HuH-7.5 (cell line): Measurements from ENCODE around the gene SCAF1.
"Not testable (repeated sequence)": the region's sequence is repeated elsewhere in the genome, so short reads cannot be mapped to it uniquely, and the experiment has no call there.

Source experiments
- DNase-seq: peaks from one replicate; pipeline ENCODE4 v3.0.0; 2011; ENCODE audit warnings: low spot score

SCAF1 gene

DNA sequence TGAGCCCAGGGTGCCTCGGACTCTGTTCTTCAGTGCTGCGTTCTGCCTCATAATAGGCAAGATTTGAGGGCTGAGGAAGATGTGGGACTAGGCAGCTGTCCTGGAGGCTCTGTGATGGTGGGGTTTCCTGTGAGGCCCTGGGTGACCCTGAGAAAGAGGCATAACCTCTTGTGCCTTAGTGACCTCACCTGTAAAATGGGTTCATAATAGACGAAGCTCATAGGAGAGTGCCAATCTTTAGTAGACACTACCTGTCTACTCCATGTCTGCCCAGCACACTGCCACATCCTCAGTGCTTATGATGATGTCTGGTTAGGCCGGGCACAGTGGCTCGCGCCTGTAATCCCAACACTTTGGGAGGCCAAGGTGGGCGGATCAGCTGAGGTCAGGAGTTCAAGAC, 25.5 kb upstream of the SCAF1 start:
- DNase-seq = no peak

DNA sequence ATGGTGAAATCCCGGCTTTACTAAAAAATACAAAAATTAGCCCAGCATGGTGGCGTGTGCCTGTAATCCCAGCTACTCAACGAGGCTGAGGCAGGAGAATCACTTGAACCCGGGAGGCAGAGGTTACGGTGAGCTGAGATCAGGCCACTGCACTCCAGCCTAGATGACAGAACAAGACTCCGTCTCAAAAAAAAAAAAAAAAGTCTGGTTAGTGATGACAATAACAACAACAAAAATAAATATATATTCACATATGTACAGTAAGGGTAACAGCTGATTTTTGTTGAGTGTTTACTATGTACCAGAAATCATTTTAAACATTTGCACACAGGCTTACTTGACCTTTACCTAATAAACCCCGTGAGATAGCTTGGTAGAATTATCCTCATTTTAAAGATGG, 25.1 kb upstream of the SCAF1 start:
- DNase-seq = no peak

DNA sequence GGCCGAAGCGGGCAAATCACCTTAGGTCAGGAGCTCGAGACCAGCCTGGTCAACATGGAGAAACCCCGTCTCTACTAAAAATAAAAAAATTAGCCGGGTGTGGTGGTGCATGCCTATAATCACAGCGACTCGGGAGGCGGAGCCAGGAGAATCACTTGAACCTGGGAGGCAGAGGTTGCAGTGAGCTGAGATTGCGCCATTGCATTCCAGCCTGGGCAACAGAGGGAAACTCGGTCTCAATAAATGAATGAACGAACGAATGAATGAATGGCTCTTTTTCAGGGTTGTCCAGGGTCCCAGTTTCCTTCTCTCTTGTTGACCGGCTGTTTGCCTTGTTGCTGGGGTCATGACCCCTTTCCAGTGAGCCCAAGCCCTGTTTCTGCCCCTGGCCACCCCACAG, 24.1 kb upstream of the SCAF1 start:
- DNase-seq = not testable (repeated sequence)

DNA sequence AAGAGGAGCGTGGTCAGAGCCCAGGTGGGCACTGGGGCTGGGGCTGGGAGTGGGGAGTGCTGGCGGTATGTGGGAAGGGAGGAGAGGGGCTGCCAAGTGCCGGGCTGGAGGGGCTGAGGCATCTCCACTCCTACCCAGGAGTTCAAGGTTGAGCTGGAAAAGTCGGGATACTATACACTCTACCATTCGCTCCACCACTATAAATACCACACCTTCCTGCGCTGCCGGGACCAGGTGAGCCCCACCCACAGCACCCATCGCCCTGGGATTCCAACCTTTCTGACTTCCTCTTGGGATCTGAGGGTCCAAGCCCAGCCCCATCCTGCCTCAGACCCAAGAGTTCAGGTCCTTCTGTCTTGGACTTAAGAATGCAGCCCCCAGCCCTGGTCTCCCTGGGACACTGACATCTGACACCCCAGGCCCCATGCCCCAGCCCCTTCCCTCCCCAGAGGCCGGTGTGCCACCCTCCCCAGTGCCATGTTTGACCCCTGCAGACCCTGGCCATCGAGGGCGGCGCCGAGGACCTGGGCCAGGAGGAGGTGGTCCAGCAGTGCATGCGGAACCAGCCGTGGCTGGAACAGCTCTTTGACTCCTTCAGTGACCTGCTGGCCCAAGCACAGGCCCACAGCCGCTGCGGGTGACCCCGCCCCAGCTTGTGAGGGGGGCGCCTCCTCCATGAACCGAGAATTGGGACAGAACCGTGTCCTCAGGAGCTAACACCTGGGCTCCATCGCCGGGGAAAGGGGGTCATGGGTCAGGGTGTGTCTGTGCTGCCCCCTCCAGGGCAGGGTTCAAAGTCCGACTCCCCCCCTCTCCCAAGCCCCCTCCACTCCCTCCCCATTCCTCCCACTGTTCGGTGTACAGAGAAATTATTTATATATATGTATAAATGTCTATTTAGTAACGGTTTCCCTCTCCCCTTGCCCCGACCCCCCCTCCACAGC, 16.8 kb upstream of the SCAF1 start:
- DNase-seq = no peak

DNA sequence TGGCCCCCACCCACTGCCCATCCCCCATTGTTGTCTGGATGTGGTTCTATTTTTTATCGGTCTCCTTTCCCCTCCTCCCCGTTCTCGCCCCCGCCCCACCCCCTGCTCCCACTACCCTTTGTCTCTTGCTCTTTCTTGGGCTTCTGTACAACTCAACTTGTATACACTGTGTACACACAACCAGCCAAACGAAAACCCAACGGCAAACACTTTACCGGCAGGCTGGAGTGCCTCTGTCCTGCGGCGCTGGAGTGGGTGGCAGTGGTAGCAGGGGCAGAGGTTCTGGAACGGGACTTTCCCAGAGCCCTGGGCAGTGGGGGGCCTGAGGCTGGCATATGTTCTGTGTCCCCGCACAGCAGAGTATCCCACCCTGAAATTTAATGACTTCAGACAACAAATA, 15.8 kb upstream of the SCAF1 start:
- DNase-seq = no peak

DNA sequence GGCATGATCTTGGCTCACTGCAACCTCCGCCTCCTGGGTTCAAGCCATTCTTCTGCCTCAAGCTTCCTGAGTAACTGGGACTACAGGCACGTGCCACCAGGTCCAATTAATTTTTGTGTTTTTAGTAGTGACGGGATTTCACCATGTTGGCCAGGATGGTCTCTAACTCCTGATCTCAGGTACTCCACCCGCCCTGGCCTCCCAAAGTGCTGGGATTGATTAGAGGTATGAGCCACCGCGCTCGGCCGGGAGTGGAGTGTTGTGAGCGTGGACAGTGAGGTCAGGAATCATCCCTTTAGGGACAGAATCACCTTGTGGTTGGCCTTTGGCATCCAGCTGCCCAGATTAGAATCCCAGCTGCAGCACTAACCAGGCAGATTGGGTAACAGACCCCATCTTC, 12.3 kb upstream of the SCAF1 start:
- no peak for DNase-seq

DNA sequence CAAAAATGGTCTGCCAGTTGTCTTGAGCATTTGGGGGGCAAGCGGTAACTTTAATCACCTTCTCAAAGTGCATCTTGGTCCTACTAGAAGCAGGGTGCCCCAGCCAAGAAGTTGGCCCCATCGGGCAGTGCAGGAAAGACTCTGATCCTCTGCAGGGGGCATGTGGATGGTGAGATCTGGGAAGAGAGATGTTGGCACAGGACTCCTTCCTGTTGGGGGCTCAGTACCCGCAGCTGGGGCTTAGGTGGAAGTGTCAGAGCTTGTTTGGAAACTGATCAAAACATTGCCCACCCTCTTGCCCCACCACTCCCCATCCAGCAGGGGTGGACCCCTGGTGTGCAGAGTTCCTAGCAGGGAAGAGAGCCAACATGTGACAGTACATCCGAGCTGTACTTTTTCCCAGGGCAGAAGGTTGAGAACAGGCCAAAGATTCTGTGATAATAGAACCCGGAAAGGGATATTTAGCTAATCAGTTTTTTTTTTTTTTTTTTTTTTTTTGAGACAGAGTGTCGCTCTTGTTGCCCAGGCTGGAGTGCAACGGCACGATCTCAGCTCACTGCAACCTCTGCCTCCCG, 10.9 kb upstream of the SCAF1 start:
- no peak for DNase-seq

DNA sequence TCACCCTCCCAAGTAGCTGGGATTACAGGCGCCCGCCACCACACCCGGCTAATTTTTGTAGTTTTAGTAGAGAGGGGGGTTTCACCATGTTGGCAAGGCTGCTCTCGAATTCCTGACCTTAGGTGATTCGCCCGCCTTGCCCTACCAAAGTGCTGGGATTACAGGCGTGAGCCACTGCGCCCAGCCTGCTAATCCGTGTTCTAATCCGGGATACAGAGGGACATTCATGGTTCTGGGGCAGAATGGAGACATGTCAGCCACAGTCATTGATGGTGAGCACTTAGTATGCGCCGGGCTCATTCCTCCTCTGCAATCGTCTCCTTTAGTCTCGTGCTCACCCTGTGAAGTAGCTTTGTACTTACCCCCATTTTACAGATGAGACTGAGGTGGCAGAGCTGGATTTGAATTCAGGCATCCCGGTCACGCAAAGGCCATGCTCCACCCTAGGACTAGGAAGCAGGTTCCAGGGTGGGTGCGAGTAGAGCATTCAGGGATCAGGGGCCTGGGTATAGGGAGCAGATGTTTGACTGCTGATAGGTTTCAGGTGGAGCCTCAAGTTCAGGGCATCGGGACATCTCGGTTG, 10.3 kb upstream of the SCAF1 start:
- DNase-seq = no peak

DNA sequence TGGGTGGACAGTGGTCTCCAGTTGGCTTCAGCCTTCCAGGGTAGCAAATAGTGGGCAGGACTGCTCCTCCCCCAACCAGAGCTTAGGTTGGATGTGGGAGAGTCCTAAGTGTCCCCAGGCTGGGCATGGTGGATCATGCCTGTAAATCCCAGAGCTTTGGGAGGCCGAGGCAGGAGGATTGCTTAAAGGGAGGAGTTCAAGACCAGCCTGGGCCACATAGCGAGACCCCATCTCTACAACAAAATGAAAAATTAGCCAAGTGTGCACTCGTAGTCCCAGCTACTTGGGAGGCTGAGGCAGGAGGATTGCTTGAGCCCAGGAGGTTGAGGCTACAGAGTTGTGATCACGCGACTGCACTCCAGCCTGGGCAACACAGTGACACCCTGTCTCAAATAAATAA, 9.4 kb upstream of the SCAF1 start:
- no peak for DNase-seq

DNA sequence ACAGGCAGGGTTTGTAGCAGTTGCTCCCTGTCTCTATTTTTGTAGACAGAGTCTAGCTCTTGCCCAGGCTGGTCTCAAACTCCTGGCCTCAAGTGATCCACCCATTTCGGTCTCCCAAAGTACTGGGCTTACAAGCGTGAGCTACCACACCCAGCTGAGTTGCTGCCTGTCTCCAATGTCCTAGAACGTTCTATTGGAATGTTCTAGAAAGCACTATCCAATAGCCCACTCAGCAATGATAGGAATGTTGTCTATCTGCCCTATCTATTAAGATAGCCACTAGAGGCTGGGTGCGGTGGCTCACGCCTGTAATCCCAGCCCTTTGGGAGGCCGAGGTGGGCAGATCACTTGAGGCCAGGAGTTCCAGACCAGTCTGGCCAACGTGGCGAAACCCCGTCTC, 8.7 kb upstream of the SCAF1 start:
- not testable (repeated sequence) for DNase-seq

DNA sequence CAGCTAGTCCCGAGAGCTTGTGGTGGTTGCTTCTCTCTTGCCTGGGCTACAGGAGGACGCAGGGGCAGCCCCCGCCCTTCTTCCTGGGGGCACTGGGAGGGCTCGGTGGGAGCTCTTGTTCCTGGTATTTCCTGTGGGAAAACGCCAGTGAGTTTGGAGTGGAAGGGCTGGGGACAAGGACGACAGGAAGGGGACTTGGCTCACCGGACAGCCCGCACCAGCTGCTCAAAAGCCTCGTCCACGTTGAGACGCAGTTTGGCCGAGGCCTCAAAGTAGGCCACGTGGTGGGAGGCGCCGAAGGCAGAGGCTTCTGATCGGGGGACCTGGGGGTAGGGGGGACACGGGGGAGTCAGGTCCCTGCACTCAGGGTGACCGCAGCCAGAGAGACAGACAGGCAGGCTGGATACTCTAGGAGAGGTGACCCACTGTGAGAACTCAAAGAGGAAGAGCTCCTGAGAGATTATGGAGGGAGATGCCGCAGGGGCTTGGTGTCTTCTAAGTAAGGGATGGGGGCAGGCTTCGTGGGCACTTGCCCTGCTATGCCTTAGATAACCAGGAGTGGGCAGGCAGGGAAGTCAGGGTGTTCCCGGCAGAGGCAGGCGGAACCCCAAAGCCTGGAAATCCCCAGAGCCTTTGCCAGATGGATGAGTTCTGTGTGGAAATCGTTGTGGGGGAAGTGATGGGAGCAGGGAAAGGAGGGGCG, 6.3 kb upstream of the SCAF1 start:
- no peak for DNase-seq

DNA sequence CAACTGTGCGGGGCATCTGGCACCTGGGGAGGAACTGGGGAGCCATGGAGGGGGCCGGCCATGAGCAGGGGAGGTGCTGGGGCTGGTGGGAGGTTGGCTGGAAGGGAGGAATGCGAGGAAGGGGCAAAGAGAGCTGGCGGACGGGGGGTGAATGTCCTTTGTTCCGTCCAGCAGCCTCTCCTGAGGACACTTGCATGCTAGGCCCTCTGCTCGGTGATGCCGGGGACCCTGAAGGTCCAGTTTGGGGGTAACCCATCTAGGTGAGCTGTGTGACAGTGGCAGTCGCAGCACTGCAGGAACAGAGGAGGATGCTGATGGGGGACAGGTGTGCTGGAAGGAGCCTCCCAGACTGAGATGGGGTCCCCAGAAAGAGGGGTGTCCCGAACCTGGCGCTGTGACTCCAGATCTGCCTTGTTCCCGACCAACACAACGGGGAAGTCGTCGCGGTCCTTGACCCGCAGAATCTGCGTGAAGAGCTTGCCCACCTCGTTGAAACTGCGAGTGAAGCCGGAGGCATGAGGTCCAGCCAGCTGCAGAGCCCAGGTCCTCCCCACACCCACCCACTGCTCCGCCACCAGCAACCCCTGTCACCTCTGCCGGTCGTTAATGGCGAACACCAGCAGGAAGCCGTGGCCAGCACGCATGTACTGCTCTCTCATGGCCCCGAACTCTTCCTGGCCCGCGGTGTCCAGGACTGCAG, 5.6 kb upstream of the SCAF1 start:
- DNase-seq = no peak

DNA sequence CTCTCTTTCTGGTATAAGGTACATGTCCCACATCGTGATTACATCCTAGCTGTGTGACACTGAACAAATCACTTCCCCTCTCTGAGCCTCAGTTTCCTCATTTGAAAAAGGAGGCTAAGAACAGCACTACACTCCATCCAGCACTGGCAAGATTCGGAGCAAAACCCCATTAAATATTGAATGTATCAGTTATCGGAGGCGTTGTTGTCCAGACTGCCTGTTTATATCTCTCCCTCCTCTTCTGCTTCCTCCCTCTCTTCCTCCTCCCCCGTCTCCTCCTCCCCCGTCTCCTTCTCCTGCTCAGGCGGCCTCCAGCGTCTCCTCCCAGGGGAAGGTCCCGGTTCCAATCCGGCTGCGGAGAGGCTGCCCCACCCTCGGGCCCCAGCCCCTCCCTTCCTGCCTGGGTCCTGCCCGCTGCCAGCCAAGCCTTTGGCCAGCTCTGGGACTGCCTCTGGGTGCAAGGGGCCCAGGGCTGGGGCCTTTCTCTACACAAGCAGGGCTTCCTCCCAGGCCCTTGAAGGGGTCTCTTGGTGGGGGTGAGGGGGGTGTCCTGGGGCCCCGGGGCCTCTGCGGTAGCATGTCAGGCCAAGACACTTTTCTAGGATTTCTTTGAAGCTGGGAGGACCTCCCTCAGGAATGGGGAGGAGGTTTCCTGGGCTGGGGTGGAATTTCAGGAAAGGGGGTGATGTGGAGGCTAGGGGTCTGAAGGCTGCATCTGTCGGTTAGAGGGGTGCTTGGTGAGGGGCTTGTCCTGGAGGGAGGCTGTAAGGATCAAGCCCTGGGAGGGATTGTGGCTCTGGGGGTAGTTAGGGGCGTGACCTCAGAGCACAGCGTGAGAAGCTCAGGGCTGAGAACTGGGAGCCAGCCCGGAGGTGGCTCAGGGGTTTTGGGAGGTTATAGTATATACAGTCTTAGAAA, 3.9 kb upstream of the SCAF1 start:
- no peak for DNase-seq

DNA sequence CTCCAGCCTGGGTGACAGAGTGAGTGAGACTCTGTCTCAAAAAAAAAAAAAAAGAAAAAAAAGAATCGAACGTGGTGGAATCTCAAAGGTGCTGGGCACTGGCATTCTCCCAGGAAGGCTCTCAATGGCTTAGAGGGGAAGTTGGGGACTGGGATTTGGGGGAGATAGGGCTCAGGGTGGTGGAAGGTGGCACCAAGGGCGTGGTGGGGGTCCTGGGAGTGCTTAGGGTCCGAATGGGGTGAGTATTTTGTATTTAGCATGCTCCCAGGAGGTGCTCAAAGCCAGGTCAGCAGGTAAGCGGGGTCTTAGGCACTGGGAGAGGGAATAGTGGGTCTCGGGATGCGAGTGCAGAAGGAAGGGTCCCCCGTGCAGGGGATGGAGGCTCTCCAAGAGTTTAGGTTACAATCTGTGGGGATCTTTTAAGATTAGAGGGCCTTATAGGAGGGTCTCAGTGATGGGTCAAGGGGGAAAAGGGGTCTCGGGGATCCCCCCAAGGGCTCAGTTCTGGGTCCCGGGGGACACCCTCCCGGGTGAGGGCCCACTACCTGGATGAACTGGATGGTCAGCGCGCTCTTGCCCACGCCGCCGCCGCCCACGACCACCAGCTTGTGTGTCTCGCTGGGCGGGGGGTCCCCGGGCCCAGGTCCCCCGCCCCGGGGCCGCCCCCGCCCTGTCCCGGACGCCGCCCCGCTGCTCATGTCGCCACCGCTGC, 2.5 kb upstream of the SCAF1 start:
- no peak for DNase-seq

DNA sequence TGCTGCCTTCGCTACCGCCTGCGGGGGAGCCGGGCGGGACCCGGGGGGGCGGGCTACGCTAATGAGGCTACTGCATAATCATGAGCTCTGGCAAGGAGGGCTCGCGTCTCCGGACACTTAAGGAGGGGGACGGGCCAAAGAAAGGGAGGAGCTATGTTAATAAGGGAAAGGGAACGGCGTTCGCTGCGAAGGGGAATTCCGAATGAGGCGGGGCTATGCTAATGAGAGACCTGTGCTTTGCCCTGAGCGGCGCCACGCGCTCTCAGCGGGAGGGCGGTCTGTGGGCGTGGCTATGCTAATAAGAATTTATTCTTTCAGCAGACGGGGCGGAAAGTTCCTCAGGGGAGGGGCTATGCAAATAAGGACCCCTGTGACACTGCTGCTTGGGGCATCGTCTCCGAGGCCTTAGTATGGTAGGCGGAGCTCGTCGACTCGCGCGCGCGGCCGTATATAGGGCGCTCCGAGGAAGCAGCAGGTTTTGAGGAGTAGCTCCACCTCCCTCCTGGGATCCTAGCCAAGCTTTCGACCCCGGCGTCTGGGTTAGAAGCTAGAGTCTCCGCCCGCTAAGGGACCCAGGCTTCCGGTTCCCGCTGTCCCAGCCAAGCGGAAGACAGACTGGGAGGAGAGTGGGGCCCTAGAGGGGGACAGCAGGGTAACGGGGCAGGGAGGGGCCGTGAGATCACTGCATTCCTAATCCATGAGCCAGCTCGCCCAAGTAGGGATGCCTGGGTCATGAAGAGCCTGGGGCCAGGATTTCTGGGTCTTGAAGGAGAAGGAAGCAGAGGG, 1.7 kb upstream of the SCAF1 start, which contains the start of gene RRAS:
Gene RRAS, minus strand, starts transcription at position 31 of the 786 bp plus-strand sequence. CDS start 45 bp downstream, outside the sequence.
- DNase-seq = peak; percentile 98

DNA sequence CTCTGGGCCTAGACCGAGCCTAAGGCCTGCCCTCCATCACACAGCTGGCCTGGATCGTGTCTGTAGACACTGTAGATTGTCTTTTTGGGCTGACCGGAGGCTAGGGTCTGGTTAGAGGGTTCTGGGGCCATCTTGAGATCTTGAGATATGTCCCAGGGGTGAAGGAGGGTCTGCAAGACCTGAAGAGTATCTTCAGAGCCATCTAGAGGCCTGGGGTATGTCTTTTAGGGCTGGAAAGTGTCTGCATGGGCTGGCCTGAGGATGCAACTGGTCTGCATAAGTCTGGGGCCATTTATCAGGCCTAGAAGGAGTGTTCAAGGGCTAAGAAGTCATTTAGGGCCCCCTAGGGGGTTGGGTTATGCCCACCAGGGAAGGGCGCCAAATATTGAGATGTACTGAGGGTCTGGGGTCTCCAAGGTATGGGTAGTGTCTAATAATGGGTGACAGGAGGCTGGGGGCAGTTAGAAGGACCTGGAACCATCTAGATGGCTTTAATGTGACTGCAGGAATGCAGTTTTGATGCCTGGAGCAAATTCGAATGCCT, 555 bp downstream of the SCAF1 start:
- DNase-seq = no peak

DNA sequence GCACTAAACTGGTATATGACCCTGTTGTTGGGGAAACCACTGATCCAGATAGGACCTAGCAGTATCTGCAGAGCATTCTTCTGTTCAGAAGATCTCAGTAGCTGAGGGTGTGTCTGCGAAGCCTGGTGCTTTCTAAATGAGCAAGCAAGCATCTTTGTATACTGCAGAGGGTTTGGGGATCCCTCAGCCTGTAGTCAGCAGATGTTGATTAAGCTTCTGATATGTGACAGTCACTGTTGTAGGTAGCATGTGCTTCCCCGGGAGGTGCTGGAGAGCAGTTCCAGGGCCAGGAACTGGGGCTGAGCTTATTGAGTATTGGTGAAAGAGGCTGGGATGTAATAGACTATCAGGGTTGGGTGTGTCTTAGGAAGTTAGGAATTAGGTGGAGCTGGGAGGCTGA, 1.5 kb downstream of the SCAF1 start:
- DNase-seq = no peak

DNA sequence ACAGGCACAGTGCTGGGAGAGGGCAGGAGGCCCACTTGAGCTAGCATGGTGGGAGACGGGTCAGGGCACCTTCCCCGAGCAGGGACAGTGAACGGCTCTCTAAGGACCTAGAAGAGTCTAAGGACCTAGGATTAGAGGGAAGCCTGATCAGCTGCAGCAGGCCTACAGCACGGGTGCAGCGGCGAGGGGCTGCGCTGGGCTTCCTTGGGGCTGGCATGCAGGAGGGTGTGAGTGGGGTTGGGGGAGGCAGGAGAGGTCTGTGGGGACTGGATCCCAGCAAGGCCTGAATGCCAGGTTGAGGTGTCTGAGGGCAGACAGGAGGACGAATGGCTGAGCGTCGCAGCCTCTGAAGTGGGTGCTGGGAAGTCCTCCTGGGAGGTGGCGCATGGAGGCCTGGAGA, 3.6 kb downstream of the SCAF1 start:
- no peak for DNase-seq

DNA sequence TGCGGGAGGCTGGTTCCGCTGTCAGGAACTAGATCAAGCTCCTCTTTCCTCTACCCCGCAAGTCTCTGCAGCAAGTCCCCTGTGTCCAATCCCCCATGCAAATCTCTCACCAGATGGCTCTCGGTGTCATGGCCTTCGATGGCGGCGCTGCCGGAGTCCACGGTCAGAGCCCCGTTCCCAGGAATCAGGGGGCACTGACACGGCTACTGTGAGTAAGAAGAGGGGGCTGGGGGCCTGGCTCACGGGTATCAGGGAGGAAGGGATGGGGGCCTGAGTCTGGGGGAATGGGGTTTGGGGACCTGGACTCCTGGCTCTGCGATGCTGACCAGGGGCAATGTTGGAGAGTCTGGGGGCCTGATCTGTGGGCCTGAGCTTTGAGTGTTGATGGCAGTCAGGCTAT, 4.0 kb downstream of the SCAF1 start:
- DNase-seq = no peak
